HepG2 (cell line): Measurements from ENCODE around the gene JAG1. TPM values are rescaled to one million over a fixed set of nuclear protein-coding genes. Genes with fewer than 3 reads are reported as not detected.

Experiments used
- ATAC-seq: fragments of 200-7000 bp; cut with Tn5 transposase; 3 replicates; pipeline ENCODE4 v1.9.1; 2020; ENCODE audit warnings: mild to moderate bottlenecking, moderate library complexity
- BruUV-seq: library from RNA; stranded (reverse); fragments of 400-500 nt; replicated peaks from 2 replicates; lab custom pipeline; 2021; lab: Mats Ljungman, UMichigan
- CTCF ChIA-PET: fragments of 300-600 bp; formaldehyde crosslinking; extraction: SDS; loops from one replicate; lab custom pipeline; 2021; ENCODE audit warnings: low total read pairs, inconsistent platforms, low intra/inter-chr PET ratio; lab: Yijun Ruan, JAX
- POLR2A ChIA-PET: fragments of 350-600 bp; sonication (Branson Sonifier 250); formaldehyde crosslinking; loops from one replicate; lab custom pipeline; 2020; ENCODE audit warnings: antibody characterized with exemption, inconsistent platforms; lab: Yijun Ruan, JAX
- DNase-seq: peaks from one replicate; pipeline ENCODE4 v3.0.0-alpha.2; 2015; ENCODE audit warnings: low spot score
- FAIRE-seq: peaks from 3 replicates; lab custom pipeline; 2011; peaks lifted over from hg19 to GRCh38; lab: Jason Lieb, UNC
- H2AFZ ChIP-seq: one replicate; pipeline ENCODE4 v1.6.1; 2011; ENCODE audit warnings: low read length, inconsistent platforms
- H3K27ac ChIP-seq: fragments of 300-600 bp; 3 replicates; pipeline ENCODE4 v1.8.0; 2011; ENCODE audit warnings: mixed run types, mild to moderate bottlenecking, mixed read lengths, low read length, inconsistent platforms; ENCODE audit not compliant: insufficient read depth; ENCODE audit errors: extremely low read length
- H3K27me3 ChIP-seq, 2 experiments: fragments of 200-600 bp in 1 of 2; 2 replicates in 1 of 2; 3 replicates in 1 of 2; pipeline versions ENCODE4 v1.6.0 to v1.8.0; 2011; ENCODE audit warnings: low read length in 2 of 2, mild to moderate bottlenecking in 2 of 2, moderate library complexity in 2 of 2, inconsistent platforms in 1 of 2; ENCODE audit not compliant: insufficient read depth in 2 of 2, control insufficient read depth in 1 of 2
- H3K36me3 ChIP-seq, 2 experiments: fragments of 200-600 bp in 1 of 2; replicated peaks in 1 of 2; 2 replicates in 1 of 2; 3 replicates in 1 of 2; pipeline versions ENCODE4 v1.5.1 to v1.8.0; 2011; ENCODE audit warnings: low read length in 2 of 2, inconsistent platforms in 1 of 2; ENCODE audit not compliant: insufficient read depth in 2 of 2, control insufficient read depth in 1 of 2
- H3K4me1 ChIP-seq: 2 replicates; pipeline ENCODE4 v1.5.1; 2012; ENCODE audit warnings: low read length, inconsistent platforms; ENCODE audit not compliant: insufficient read depth
- H3K4me2 ChIP-seq: 2 replicates; pipeline ENCODE4 v1.6.0; 2011; ENCODE audit warnings: low read depth, low read length, inconsistent platforms
- H3K4me3 ChIP-seq, 3 experiments: fragments of 200-600 bp in 1 of 3; sonication (generic), shearing (Covaris generic) in 1 of 3; replicated peaks in 1 of 3; 2 replicates each; pipeline ENCODE4 v1.5.1; 2011 to 2016; ENCODE audit warnings: low read length in 3 of 3, inconsistent platforms in 2 of 3, low read depth in 2 of 3, mild to moderate bottlenecking in 2 of 3, control low read depth in 1 of 3, mixed read lengths in 1 of 3; ENCODE audit not compliant: insufficient read depth in 1 of 3
- H3K79me2 ChIP-seq: one replicate; pipeline ENCODE4 v1.6.1; 2011; ENCODE audit warnings: low read length, inconsistent platforms; ENCODE audit not compliant: insufficient read depth
- H3K9ac ChIP-seq: 2 replicates; pipeline ENCODE4 v1.6.0; 2011; ENCODE audit warnings: mild to moderate bottlenecking, low read depth, low read length, inconsistent platforms; ENCODE audit not compliant: insufficient read depth
- H3K9me3 ChIP-seq: 2 replicates; pipeline ENCODE4 v1.5.1; 2012; ENCODE audit warnings: mild to moderate bottlenecking, low read length
- H4K20me1 ChIP-seq: 2 replicates; pipeline ENCODE4 v1.6.0; 2011; ENCODE audit warnings: inconsistent platforms, mild to moderate bottlenecking, low read length, moderate library complexity; ENCODE audit not compliant: insufficient read depth
- EHMT2 ChIP-seq: fragments of 200-600 bp; sonication (generic); IDR thresholded peaks from 2 replicates; pipeline ENCODE4 v1.7.0; 2017; ENCODE audit warnings: antibody characterized with exemption, low read depth, low read length, borderline replicate concordance
- ESRRA ChIP-seq: sonication (generic); formaldehyde crosslinking; IDR thresholded peaks from 2 replicates; pipeline ENCODE4 v1.5.1; 2020; ENCODE audit warnings: mild to moderate bottlenecking, low read depth, missing genetic modification reagents
- FIP1L1 ChIP-seq: fragments of 200-400 bp; formaldehyde crosslinking; IDR thresholded peaks from 2 replicates; pipeline ENCODE4 v1.6.1; 2018; ENCODE audit warnings: low read depth, mild to moderate bottlenecking, low read length, moderate library complexity, borderline replicate concordance; ENCODE audit not compliant: insufficient read depth
- GTF3A ChIP-seq: sonication (generic); formaldehyde crosslinking; conservative IDR thresholded peaks from 2 replicates; pipeline ENCODE4 v1.4.0; 2020; ENCODE audit warnings: mild to moderate bottlenecking, missing genetic modification reagents
- KAT8 ChIP-seq: IDR thresholded peaks from 2 replicates; pipeline ENCODE4 v1.6.1; 2016; ENCODE audit warnings: missing genetic modification reagents, missing compliant biosample characterization
- LRRFIP1 ChIP-seq: sonication (generic); formaldehyde crosslinking; conservative IDR thresholded peaks from 2 replicates; pipeline ENCODE4 v1.4.0; 2020; ENCODE audit warnings: missing genetic modification reagents
- SMC3 ChIP-seq: IDR thresholded peaks from 2 replicates; pipeline ENCODE4 v1.6.1; 2011; ENCODE audit warnings: low read length, improper control_type of control experiment
- SP2 ChIP-seq: sonication (generic); formaldehyde crosslinking; IDR thresholded peaks from 2 replicates; pipeline ENCODE4 v1.5.1; 2020; ENCODE audit warnings: mild to moderate bottlenecking, missing genetic modification reagents
- U2AF1 ChIP-seq: fragments of 200-400 bp; formaldehyde crosslinking; optimal IDR thresholded peaks from 2 replicates; pipeline ENCODE3; 2017; ENCODE audit warnings: mild to moderate bottlenecking, low read depth, low read length
- ZFP37 ChIP-seq: sonication (generic); formaldehyde crosslinking; IDR thresholded peaks from 2 replicates; pipeline ENCODE4 v1.4.0; 2020; ENCODE audit warnings: missing genetic modification reagents, borderline replicate concordance
- ZNF143 ChIP-seq: sonication (generic); formaldehyde crosslinking; IDR thresholded peaks from 2 replicates; pipeline ENCODE4 v1.4.0; 2020; ENCODE audit warnings: missing genetic modification reagents
- ZNF446 ChIP-seq: sonication (generic); formaldehyde crosslinking; IDR thresholded peaks from 2 replicates; pipeline ENCODE4 v1.5.0; 2020; ENCODE audit warnings: mild to moderate bottlenecking, missing genetic modification reagents
- ZNF484 ChIP-seq: sonication (generic); formaldehyde crosslinking; IDR thresholded peaks from 2 replicates; pipeline ENCODE4 v1.5.1; 2020; ENCODE audit warnings: mild to moderate bottlenecking, low read depth, missing genetic modification reagents, borderline replicate concordance
- ZNF629 ChIP-seq: sonication (generic); formaldehyde crosslinking; conservative IDR thresholded peaks from 2 replicates; pipeline ENCODE4 v1.5.0; 2020; ENCODE audit warnings: missing genetic modification reagents
- ZNF75D ChIP-seq: sonication (generic); formaldehyde crosslinking; IDR thresholded peaks from 2 replicates; pipeline ENCODE4 v1.8.1; 2023; ENCODE audit warnings: missing genetic modification reagents, mild to moderate bottlenecking, borderline replicate concordance
- ZNF841 ChIP-seq: sonication (generic); formaldehyde crosslinking; IDR thresholded peaks from 2 replicates; pipeline ENCODE4 v1.8.1; 2023; ENCODE audit warnings: missing genetic modification reagents, borderline replicate concordance
- WGBS: methylation state at CpG from one replicate; pipeline ENCODE4 v1.1.6; 2017; ENCODE audit warnings: low lambda C conversion rate; 5-methylcytosine and 5-hydroxymethylcytosine counted together
- in situ Hi-C: cut with HindIII; loops from 2 replicates; pipeline ENCODE4 v1.10.0; 2017; ENCODE audit warnings: low pct_unique_long_range_greater_than_20kb; ENCODE audit not compliant: extremely low pct_ligation_motif_present
- intact Hi-C: fragments of 100-400 bp; cut with micrococcal nuclease; formaldehyde crosslinking; loops from one replicate; pipeline ENCODE4 v1.10.0; 2022; ENCODE audit not compliant: unreplicated experiment
- polyA plus RNA-seq, 8 experiments: library from polyadenylated mRNA; depleted of rRNA in 3 of 8; stranded (reverse) in 7 of 8; unstranded in 1 of 8; fragments of >200 nt; fragmentation: Illumina TruSeq in 4 of 8; extraction: Trizol in 4 of 8; gene quantifications; 2 replicates each; pipeline versions ENCODE4 v1.2.1 to v1.2.3, GENCODE V29; 2011 to 2016; ENCODE audit warnings: low read depth in 4 of 8, missing spikeins in 1 of 8, mixed read lengths in 1 of 8; ENCODE audit not compliant: insufficient read depth in 1 of 8
- total RNA-seq, 5 experiments: library from RNA; depleted of rRNA; stranded (reverse); fragments of >200 nt; fragmentation: Illumina TruSeq; extraction: Trizol; gene quantifications; 2 replicates each; pipeline ENCODE4 v1.2.3, GENCODE V29; 2016; ENCODE audit warnings: low read depth in 1 of 5
- TF ChIP-seq, protein P1 (sequence below): sonication (generic); formaldehyde crosslinking; IDR thresholded peaks from 2 replicates; pipeline ENCODE4 v1.4.0; 2020; ENCODE audit warnings: missing genetic modification reagents
- TF ChIP-seq, protein P2 (sequence below): sonication (generic); formaldehyde crosslinking; IDR thresholded peaks from 2 replicates; pipeline ENCODE4 v1.4.0; 2020; ENCODE audit warnings: mild to moderate bottlenecking, missing genetic modification reagents

The JAG1 gene
- total and polyA plus RNA-seq, 2 of the 13 experiments (the other 11 are each of a cell fraction or from before 2014, with no cell fraction given) = 47.1 to 56.3 TPM

DNA sequence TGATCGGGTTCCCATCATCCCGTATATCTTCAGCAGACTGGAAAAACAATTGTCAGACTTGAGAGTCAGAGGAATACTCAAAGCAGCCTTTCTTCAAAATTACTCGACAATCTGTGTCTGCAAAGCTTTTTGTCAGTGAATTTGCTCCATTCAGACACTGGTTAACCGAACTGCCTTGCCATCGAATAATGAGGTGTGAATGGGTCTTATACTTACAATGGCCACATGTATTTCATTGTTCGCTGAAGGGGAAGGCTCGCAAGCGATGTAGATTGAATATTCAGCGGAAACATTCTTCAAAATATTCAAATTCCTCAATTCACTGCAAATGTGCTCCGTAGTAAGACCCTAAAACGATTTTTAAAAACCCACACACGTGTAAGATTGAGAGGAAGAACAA, 32.9 kb downstream of the JAG1 start:
- H3K36me3 ChIP-seq = peaks cover 63 to 77% of the 10 kb centered on the region in 2 experiments
- in situ Hi-C loops (loop anchor here (10.0 kb wide), 1 partner anchor 206 kb away; the partner anchor contains the start of genes MKKS and SLX4IP), intact Hi-C loops (no loop called here)
- TSS peak; percentile 6 for BruUV-seq
- POLR2A ChIA-PET = no interaction called here
- H3K79me2 ChIP-seq = no peaks in the 10 kb centered on the region
- no peaks in the 10 kb centered on the region for H3K9me3 ChIP-seq
- H3K4me3 ChIP-seq = no peak overlapping the region
- no peaks in the 10 kb centered on the region for H3K27me3 ChIP-seq
- no peaks in the 10 kb centered on the region for H4K20me1 ChIP-seq
- TF ChIP-seq EHMT2 = no peak
- no peak for TF ChIP-seq SMC3
- TF ChIP-seq KAT8 (CRISPR knock-in tag) = no peak
- TF ChIP-seq ESRRA (CRISPR knock-in tag) = no peak
- TF ChIP-seq, protein P1, sequence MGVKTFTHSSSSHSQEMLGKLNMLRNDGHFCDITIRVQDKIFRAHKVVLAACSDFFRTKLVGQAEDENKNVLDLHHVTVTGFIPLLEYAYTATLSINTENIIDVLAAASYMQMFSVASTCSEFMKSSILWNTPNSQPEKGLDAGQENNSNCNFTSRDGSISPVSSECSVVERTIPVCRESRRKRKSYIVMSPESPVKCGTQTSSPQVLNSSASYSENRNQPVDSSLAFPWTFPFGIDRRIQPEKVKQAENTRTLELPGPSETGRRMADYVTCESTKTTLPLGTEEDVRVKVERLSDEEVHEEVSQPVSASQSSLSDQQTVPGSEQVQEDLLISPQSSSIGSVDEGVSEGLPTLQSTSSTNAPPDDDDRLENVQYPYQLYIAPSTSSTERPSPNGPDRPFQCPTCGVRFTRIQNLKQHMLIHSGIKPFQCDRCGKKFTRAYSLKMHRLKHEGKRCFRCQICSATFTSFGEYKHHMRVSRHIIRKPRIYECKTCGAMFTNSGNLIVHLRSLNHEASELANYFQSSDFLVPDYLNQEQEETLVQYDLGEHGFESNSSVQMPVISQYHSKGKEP (CRISPR knock-in tag) = no peak
- TF ChIP-seq LRRFIP1 (CRISPR knock-in tag) = no peak
- TF ChIP-seq ZNF143 = no peak
- no peak for TF ChIP-seq ZNF629
- TF ChIP-seq ZNF75D = no peak
- no peak for TF ChIP-seq ZFP37 (CRISPR knock-in tag)
- no peak for TF ChIP-seq FIP1L1
- TF ChIP-seq SP2 (CRISPR knock-in tag) = no peak
- TF ChIP-seq, protein P2, sequence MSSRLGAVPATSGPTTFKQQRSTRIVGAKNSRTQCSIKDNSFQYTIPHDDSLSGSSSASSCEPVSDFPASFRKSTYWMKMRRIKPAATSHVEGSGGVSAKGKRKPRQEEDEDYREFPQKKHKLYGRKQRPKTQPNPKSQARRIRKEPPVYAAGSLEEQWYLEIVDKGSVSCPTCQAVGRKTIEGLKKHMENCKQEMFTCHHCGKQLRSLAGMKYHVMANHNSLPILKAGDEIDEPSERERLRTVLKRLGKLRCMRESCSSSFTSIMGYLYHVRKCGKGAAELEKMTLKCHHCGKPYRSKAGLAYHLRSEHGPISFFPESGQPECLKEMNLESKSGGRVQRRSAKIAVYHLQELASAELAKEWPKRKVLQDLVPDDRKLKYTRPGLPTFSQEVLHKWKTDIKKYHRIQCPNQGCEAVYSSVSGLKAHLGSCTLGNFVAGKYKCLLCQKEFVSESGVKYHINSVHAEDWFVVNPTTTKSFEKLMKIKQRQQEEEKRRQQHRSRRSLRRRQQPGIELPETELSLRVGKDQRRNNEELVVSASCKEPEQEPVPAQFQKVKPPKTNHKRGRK = no peak
- no peak for TF ChIP-seq ZNF841 (CRISPR knock-in tag)
- TF ChIP-seq U2AF1 = no peak
- no peak for TF ChIP-seq ZNF484 (CRISPR knock-in tag)
- no peak for TF ChIP-seq ZNF446
- TF ChIP-seq GTF3A = no peak
- H3K27ac ChIP-seq = no peak overlapping the region
- 93% methylated on average over 12 of the region's 12 CpGs for WGBS
- no peaks in the 10 kb centered on the region for H3K4me1 ChIP-seq
- ATAC-seq = no peak
- FAIRE-seq = no peak
- H2AFZ ChIP-seq = no peak overlapping the region
- DNase-seq = no peak
- CTCF ChIA-PET = no interaction called here
- no peak overlapping the region for H3K4me2 ChIP-seq
- H3K9ac ChIP-seq = no peak overlapping the region
